Testis (tissue), 2 donors: ENCODE measurements around the gene FAM171A1.

Experiments
- POLR2A ChIP-seq: fragments of 450-650 bp; IDR thresholded peaks from one replicate; pipeline ENCODE4 v1.6.1; 2017; ENCODE audit warnings: antibody characterized with exemption, mild to moderate bottlenecking, moderate library complexity
- TF ChIP-seq, protein P1 (sequence below), 3 experiments: fragments of 450-650 bp in 2 of 3; fragments of 200-600 bp in 1 of 3; sonication (generic) in 1 of 3; IDR thresholded peaks; one replicate each; pipeline ENCODE4 v1.5.1; 2016 to 2019; ENCODE audit warnings: antibody characterized with exemption in 3 of 3, mild to moderate bottlenecking in 2 of 3, moderate library complexity in 1 of 3

DNA sequence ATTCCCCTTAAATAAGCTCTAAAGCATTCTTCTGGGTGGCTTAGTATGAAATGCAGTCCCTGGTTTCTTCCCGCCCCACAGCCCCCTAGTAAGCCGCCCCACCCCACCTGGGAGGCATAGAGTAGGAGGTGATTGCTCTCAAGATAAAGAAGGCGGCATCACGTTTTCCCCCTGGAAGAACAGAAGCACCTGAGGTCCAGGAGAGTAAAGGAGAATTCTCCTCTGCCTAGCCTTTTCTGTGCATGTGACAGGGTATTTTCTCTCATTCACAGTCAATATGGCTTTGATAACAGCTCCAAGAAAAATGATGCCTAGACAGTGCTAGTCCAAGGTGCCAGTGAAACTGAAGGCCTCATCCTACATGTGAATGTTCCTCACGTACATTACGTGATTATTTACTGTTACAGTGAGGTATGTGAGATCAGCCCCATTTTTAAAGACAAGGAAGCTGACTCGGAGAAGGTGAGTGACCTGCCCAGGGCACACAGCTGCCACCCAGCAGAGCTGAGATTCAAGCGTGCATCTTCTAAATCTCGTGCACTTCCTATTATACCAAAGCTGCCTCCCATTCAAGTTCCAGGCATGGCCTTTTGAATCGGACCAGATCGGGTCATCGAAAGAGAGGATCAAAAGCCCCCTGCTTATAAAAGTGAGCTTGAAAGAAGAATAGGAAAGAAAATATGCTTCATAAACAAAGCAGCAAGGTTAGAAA, 59.4 kb downstream of the FAM171A1 start:
- TF ChIP-seq, protein P1, sequence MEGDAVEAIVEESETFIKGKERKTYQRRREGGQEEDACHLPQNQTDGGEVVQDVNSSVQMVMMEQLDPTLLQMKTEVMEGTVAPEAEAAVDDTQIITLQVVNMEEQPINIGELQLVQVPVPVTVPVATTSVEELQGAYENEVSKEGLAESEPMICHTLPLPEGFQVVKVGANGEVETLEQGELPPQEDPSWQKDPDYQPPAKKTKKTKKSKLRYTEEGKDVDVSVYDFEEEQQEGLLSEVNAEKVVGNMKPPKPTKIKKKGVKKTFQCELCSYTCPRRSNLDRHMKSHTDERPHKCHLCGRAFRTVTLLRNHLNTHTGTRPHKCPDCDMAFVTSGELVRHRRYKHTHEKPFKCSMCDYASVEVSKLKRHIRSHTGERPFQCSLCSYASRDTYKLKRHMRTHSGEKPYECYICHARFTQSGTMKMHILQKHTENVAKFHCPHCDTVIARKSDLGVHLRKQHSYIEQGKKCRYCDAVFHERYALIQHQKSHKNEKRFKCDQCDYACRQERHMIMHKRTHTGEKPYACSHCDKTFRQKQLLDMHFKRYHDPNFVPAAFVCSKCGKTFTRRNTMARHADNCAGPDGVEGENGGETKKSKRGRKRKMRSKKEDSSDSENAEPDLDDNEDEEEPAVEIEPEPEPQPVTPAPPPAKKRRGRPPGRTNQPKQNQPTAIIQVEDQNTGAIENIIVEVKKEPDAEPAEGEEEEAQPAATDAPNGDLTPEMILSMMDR (IDR thresholded peaks at IDR 0.05), result no peak
- no peak for TF ChIP-seq POLR2A
